Heart right ventricle (tissue), 16 donors: ENCODE data around the gene SUSD5. TPM values are rescaled to one million over a fixed set of nuclear protein-coding genes. Genes with fewer than 3 reads are reported as not detected.
A peak's percentile ranks its signal among the peaks of the same experiment; 100 is the strongest.

Experiments used
- ATAC-seq, 8 donors: fragments of 200-7000 bp; cut with Tn5 transposase; one replicate each; pipeline ENCODE4 v1.9.1; 2020; ENCODE audit warnings: mild to moderate bottlenecking in 8 of 8, moderate library complexity in 8 of 8, moderate number of reproducible peaks in 1 of 8
- DNase-seq, 2 donors: peaks; one replicate each; pipeline ENCODE4 v3.0.0-alpha.2; 2020
- H3K27ac ChIP-seq, 10 donors: fragments of 200-600 bp; sonication (generic) in 2 of 10; one replicate each; pipeline versions ENCODE4 v1.5.0 to v1.8.0; 2020 to 2022; ENCODE audit warnings: mild to moderate bottlenecking in 3 of 10
- H3K27me3 ChIP-seq, 7 donors: fragments of 200-600 bp; one replicate each; pipeline ENCODE4 v1.8.0; 2021 to 2022; ENCODE audit warnings: mild to moderate bottlenecking in 2 of 7
- H3K36me3 ChIP-seq, 9 donors: fragments of 200-600 bp; sonication (generic) in 1 of 9; one replicate each; pipeline versions ENCODE4 v1.5.0 to v1.8.0; 2020 to 2022; ENCODE audit warnings: mild to moderate bottlenecking in 2 of 9
- H3K4me1 ChIP-seq, 9 donors: fragments of 200-600 bp; sonication (generic) in 1 of 9; one replicate each; pipeline versions ENCODE4 v1.5.0 to v1.8.0; 2020 to 2022; ENCODE audit warnings: mild to moderate bottlenecking in 4 of 9
- H3K4me3 ChIP-seq, 10 donors: fragments of 200-600 bp; sonication (generic) in 2 of 10; one replicate each; pipeline versions ENCODE4 v1.5.0 to v1.8.0; 2020 to 2022; ENCODE audit warnings: mild to moderate bottlenecking in 7 of 10, moderate library complexity in 2 of 10
- H3K9me3 ChIP-seq, 11 donors: fragments of 200-600 bp in 10 of 11; sonication (generic) in 2 of 11; one replicate each; pipeline versions ENCODE4 v1.5.0 to v1.8.0; 2013 to 2022; ENCODE audit warnings: mild to moderate bottlenecking in 2 of 11, control low read depth in 1 of 11, moderate library complexity in 1 of 11
- WGBS, 2 donors: extraction: QIAGEN DNeasy Blood & Tissue Kit; methylation state at CpG; one replicate each; pipeline ENCODE4 v1.1.7; 2013; ENCODE audit warnings: inconsistent platforms in 1 of 2; 5-methylcytosine and 5-hydroxymethylcytosine counted together
- intact Hi-C, 10 donors: fragments of 100-400 bp; cut with DNase I; formaldehyde crosslinking; loops; one replicate each; pipeline versions ENCODE4 v1.11.1 to v1.14.2; 2022
- polyA plus RNA-seq, 2 donors: library from polyadenylated mRNA; stranded (reverse); fragments of 200-250 nt; gene quantifications; one replicate each; pipeline ENCODE4 v1.2.3, GENCODE V29; 2013
- total RNA-seq, 10 donors: library from RNA; stranded (reverse); fragmentation: NEBNext Ultra II Directional in 3 of 10; extraction: Animal tissue kit (Norgen Biotek cat#: 25700) in 3 of 10; gene quantifications; one replicate each; pipeline versions ENCODE4 v1.2.1 to v1.2.4, GENCODE V29; 2021 to 2023
- TF ChIP-seq, protein P1 (sequence below), 9 donors: fragments of 200-600 bp; sonication (generic) in 2 of 9; IDR thresholded peaks; one replicate each; pipeline versions ENCODE4 v1.5.0 to v1.8.0; 2021 to 2022; ENCODE audit warnings: antibody characterized with exemption in 9 of 9, mild to moderate bottlenecking in 5 of 9, moderate library complexity in 1 of 9
- donor health status: Arrhythmogenic right ventricular cardiomyopathy.
- donor health status: ischemic (EF 13 %, LVEDD 7.1; RV severe dilation, severe dysfunction).
- donor health status: healthy with polysubstance abuse.
- donor health status: DM: no; HTN: yes; CAD: no.
- donor health status: DM: no; HTN: no; CAD: no.
- donor health status: ischemic (EF 25% LVEDD 6.9; RV normal size, moderate dysfunction).
- donor health status: ischemic (EF 25% LVEDD 5.7; RV mildly dilated, moderate dysfunction).
- donor health status: healthy.
- donor health status: DM: yes; HTN: yes; CAD: no.
- donor health status: Ischemic cardiomyopathy.
- donor health status: ischemic (EF 35%, LVEDD 5.7; RV mildly dilated, moderate dysfunction).
- donor health status: nonischemic (EF 11% LVEDD 7.7; RV severe dilation, severe dysfunction).
- donor health status: DM: yes; HTN: yes; CAD: no.
- donor health status: PGD.
- donor health status: ischemic (EF 29% LVEDD 5.4; RV normal size, mild dysfunction).
- donor health status: nonischemic (EF 23%, LVEDD 6.1; RV moderate dilation, normal function).

SUSD5 gene
- total and polyA plus RNA-seq, 12 donors: 0.28 to 12.9 (median 1.0) TPM

DNA sequence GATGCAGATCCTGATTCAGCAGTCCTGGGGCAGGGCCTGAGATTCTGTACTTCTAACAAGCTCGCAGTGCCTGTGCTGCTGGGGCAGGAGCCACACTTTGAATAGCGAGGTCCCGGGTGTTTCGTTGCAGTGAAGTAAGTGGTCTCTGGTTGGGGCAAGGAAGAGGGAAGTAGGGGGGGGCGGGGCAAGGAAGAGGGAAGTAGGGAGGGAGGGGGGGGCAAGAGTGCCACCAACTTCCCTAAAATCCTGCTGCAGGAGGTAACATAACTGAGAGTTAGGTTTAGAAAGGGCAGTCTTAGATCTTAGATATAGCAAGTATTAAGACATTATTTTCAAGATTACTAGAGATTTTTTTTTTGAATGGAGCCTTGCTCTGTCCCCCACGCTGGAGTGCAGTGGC lies 69.3 kb downstream of the SUSD5 start:
- ATAC-seq (peak in 1 of 8 donors; percentile 25), DNase-seq (no peak)
- H3K4me1 ChIP-seq: peaks cover 0 to 12% (median 8%) of the 10 kb centered on the region in 9 donors
- no peaks in the 10 kb centered on the region for H3K27me3 ChIP-seq
- intact Hi-C loops: no loop called here
- TF ChIP-seq, protein P1, sequence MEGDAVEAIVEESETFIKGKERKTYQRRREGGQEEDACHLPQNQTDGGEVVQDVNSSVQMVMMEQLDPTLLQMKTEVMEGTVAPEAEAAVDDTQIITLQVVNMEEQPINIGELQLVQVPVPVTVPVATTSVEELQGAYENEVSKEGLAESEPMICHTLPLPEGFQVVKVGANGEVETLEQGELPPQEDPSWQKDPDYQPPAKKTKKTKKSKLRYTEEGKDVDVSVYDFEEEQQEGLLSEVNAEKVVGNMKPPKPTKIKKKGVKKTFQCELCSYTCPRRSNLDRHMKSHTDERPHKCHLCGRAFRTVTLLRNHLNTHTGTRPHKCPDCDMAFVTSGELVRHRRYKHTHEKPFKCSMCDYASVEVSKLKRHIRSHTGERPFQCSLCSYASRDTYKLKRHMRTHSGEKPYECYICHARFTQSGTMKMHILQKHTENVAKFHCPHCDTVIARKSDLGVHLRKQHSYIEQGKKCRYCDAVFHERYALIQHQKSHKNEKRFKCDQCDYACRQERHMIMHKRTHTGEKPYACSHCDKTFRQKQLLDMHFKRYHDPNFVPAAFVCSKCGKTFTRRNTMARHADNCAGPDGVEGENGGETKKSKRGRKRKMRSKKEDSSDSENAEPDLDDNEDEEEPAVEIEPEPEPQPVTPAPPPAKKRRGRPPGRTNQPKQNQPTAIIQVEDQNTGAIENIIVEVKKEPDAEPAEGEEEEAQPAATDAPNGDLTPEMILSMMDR (IDR thresholded peaks at IDR 0.05): no peak
- H3K4me3 ChIP-seq: no peak overlapping the region
- peaks cover 0 to 19% (median 0%) of the 10 kb centered on the region in 9 donors for H3K36me3 ChIP-seq
- WGBS, 2 donors: 85 to 95% methylated on average over 5 to 6 of the region's 6 CpGs
- H3K9me3 ChIP-seq: no peaks in the 10 kb centered on the region
- no peak overlapping the region for H3K27ac ChIP-seq

DNA sequence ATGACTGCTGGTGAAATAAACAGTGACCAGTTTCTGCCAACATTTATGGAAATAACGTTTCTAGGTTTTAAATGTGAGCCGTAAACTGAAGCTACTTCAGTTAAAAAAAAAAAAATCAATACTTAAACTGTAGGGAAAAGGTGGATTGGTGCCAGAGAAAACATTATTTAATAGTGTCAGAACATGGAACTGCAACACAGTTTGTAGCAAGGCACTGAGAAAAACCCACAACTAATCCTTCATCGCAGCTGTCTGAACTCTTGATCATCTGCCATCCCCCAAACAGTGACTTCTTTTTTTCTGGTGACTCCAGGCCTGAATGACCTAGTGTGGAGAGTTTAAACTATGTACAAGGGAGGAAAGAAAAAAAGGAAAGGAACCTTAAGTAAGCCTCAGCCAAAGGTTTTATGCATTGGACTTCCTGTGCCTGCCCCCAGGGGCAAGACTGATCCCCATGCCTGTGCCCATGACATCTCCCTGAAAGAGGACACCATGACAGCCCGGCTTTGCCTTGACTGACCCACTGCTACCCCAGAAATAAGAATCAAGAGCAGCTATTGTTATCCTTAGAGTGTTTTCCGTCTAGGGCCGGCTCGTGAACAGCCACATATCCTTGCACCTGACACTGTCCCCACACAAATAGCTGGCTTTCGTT lies 71.7 kb downstream of the SUSD5 start:
- Histone ChIP-seq H3K9me3 (no peaks in the 10 kb centered on the region), H3K4me3 (no peak overlapping the region), H3K27ac (peak overlapping the region in 1 of 10 donors; percentile 9), H3K4me1 (peaks cover 0 to 12% (median 8%) of the 10 kb centered on the region in 9 donors), H3K36me3 (peaks cover 0 to 43% (median 16%) of the 10 kb centered on the region in 9 donors), H3K27me3 (no peaks in the 10 kb centered on the region)
- DNase-seq (no peak), ATAC-seq (peak in 5 of 8 donors; percentile 34 to 65 (median 46))
- WGBS, 2 donors: 63 to 68% methylated on average over 8 of the region's 8 CpGs
- intact Hi-C loops: no loop called here
- TF ChIP-seq, protein P1 (IDR thresholded peaks at IDR 0.05): no peak

DNA sequence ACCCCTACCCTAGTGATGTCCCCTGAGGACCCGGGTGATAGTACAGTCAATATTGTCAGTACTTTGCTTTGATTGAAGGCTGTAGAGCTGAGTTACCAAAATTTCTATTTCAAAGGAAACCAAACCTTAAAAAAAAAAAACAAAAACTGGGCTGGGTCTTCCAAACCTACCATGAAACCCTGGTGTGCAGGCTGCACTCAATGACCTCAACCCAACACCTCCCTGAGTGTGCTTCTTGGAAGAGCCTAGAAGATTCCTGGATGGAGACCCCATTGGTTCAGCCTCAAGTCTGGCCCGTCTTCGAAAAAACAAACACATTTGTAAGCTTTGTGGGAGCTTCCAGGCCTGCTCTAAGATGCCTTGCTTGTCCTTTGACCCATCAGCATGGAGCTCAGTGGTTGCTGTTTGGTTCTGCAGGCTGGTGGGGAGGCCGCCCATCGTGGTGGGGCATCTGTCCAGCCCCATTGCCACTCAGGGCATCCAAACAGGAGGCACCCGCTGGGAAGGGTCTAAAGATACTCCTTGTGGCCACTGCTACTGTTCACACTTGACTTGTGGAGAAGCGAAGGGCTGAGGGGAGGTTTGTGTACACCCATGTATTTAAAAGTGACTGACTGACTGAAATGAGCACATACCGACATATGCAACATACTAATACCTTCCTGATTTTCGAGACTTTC lies 72.6 kb downstream of the SUSD5 start:
- H3K27ac ChIP-seq: no peak overlapping the region
- DNase-seq (no peak), ATAC-seq (peak in 1 of 8 donors; percentile 26)
- H3K4me3 ChIP-seq: no peak overlapping the region
- intact Hi-C loops: no loop called here
- TF ChIP-seq, protein P1 (IDR thresholded peaks at IDR 0.05): no peak
- H3K9me3 ChIP-seq: no peaks in the 10 kb centered on the region
- WGBS, 2 donors: 85 to 91% methylated on average over 9 of the region's 9 CpGs
- peaks cover 0 to 50% (median 16%) of the 10 kb centered on the region in 9 donors for H3K36me3 ChIP-seq
- H3K4me1 ChIP-seq: peaks cover 0 to 13% (median 8%) of the 10 kb centered on the region in 9 donors
- H3K27me3 ChIP-seq: no peaks in the 10 kb centered on the region

DNA sequence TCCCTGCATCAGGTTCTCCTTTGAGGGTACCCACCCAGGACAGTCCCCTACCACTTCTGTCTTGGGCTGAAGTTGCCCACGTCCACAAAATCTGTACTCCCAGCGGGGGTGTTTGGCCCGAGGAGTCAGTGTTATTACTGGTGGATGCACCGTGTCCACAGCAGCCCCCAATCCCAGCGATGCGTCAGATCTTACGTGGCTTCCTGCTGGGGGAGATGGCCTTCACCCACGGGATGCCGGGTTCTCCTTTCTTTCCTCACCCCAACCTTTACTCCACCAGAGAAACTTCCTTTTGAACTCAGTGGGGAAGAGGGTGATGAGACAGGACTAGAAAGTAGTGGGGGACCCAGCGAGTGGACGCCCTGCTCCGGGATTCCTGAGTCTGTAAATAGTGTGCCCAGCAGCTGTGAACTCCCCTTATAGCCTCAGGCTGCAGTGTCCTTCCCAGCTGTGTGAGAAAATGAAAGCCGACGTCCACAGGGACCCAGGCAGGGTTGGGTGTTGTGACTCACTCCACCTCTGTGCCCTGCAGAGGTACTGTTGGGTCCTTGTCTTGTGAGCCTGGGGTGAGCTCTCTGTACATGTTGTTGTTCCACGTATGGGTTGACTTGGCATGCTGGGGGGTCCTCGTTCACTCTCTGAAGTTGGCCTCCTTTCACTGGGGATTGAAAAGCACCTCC lies 73.2 kb downstream of the SUSD5 start:
- Histone ChIP-seq H3K36me3 (peaks cover 0 to 56% (median 16%) of the 10 kb centered on the region in 9 donors), H3K27ac (no peak overlapping the region), H3K9me3 (no peaks in the 10 kb centered on the region), H3K4me1 (peaks cover 0 to 18% (median 8%) of the 10 kb centered on the region in 9 donors), H3K4me3 (no peak overlapping the region), H3K27me3 (no peaks in the 10 kb centered on the region)
- no peak for DNase-seq
- TF ChIP-seq, protein P1 (IDR thresholded peaks at IDR 0.05): no peak
- intact Hi-C loops: no loop called here
- ATAC-seq: no peak
- WGBS, 2 donors: 97% methylated on average over 16 of the region's 16 CpGs
